ENCODE measurements around the gene ARFGEF3. TPM values are rescaled to one million over a fixed set of nuclear protein-coding genes. Genes with fewer than 3 reads are reported as not detected.

The ARFGEF3 gene
- total RNA-seq, 4 donors from 2014 or later = 1.2 to 3.3 (median 2.2) TPM

- WGBS = 91% methylated on average over 18 of the region's 21 CpGs
- DNase-seq (ENCODE audit: extremely low spot score) = peak; percentile 81
- intact Hi-C loops (cut with DNase I) = no loop called here
These were observed 129.5 kb downstream of the ARFGEF3 start for GRCh38 chr6:138291036-138291848.

DNA sequence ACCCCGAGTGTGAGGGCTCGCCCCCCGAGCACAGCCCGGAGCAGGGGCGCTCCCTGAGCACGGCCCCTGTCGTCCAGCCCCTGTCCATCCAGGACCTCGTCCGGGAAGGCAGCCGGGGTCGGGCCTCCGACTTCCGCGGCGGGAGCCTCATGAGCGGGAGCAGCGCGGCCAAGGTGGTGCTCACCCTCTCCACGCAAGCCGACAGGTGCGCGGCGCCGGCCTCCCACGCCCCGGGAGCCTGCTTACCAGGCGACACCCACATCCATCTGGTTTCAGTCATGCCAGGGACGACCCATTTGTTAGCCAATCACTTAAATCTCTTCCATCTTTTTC is 130.1 kb downstream of the ARFGEF3 start:
- intact Hi-C loops (cut with DNase I) = no loop called here

More at GRCh38 chr6:138291036-138291848, 129.5 kb downstream of the ARFGEF3 start:
- no peaks in the 10 kb centered on the region for H3K27me3 ChIP-seq
- no peaks in the 10 kb centered on the region for H3K4me1 ChIP-seq
- no peaks in the 10 kb centered on the region for H3K9me3 ChIP-seq
- H3K4me3 ChIP-seq = no peak overlapping the region
- H3K27ac ChIP-seq (replicated peaks in 1 of 4) = no peak overlapping the region
- H3K36me3 ChIP-seq = no peaks in the 10 kb centered on the region
- no peak for TF ChIP-seq CTCF (IDR thresholded peaks at IDR 0.05)
- no peak for TF ChIP-seq POLR2AphosphoS5 (IDR thresholded peaks at IDR 0.05)
- no peak for TF ChIP-seq POLR2A (IDR thresholded peaks at IDR 0.05; ENCODE audit: low read depth)
- no peak for TF ChIP-seq EP300 (IDR thresholded peaks at IDR 0.05)

GRCh38 chr6:138292482-138292881 is 130.7 kb downstream of the ARFGEF3 start:
- H3K4me1 ChIP-seq = no peaks in the 10 kb centered on the region
- no peak overlapping the region for H3K27ac ChIP-seq (replicated peaks in 1 of 4)
- intact Hi-C loops (cut with DNase I) = no loop called here
- DNase-seq (ENCODE audit: extremely low spot score) = peak; percentile 55
- WGBS = 82% methylated on average over 6 of the region's 6 CpGs
- H3K27me3 ChIP-seq = no peaks in the 10 kb centered on the region
- no peak overlapping the region for H3K4me3 ChIP-seq
- no peaks in the 10 kb centered on the region for H3K9me3 ChIP-seq
- no peak for TF ChIP-seq POLR2AphosphoS5 (IDR thresholded peaks at IDR 0.05)
- TF ChIP-seq EP300 (IDR thresholded peaks at IDR 0.05) = no peak
- no peak for TF ChIP-seq POLR2A (IDR thresholded peaks at IDR 0.05; ENCODE audit: low read depth)
- TF ChIP-seq CTCF (IDR thresholded peaks at IDR 0.05) = no peak
- H3K36me3 ChIP-seq = no peaks in the 10 kb centered on the region

More for the DNA sequence above, 130.1 kb downstream of the ARFGEF3 start:
- no peaks in the 10 kb centered on the region for H3K27me3 ChIP-seq
- H3K4me1 ChIP-seq = no peaks in the 10 kb centered on the region
- 94% methylated on average over 19 of the region's 28 CpGs for WGBS
- no peaks in the 10 kb centered on the region for H3K9me3 ChIP-seq
- DNase-seq (ENCODE audit: extremely low spot score) = no peak
- no peak overlapping the region for H3K4me3 ChIP-seq
- no peak overlapping the region for H3K27ac ChIP-seq (replicated peaks in 1 of 4)
- TF ChIP-seq POLR2A (IDR thresholded peaks at IDR 0.05; ENCODE audit: low read depth) = no peak
- no peak for TF ChIP-seq CTCF (IDR thresholded peaks at IDR 0.05)
- TF ChIP-seq EP300 (IDR thresholded peaks at IDR 0.05) = no peak
- TF ChIP-seq POLR2AphosphoS5 (IDR thresholded peaks at IDR 0.05) = no peak
- no peaks in the 10 kb centered on the region for H3K36me3 ChIP-seq

DNA sequence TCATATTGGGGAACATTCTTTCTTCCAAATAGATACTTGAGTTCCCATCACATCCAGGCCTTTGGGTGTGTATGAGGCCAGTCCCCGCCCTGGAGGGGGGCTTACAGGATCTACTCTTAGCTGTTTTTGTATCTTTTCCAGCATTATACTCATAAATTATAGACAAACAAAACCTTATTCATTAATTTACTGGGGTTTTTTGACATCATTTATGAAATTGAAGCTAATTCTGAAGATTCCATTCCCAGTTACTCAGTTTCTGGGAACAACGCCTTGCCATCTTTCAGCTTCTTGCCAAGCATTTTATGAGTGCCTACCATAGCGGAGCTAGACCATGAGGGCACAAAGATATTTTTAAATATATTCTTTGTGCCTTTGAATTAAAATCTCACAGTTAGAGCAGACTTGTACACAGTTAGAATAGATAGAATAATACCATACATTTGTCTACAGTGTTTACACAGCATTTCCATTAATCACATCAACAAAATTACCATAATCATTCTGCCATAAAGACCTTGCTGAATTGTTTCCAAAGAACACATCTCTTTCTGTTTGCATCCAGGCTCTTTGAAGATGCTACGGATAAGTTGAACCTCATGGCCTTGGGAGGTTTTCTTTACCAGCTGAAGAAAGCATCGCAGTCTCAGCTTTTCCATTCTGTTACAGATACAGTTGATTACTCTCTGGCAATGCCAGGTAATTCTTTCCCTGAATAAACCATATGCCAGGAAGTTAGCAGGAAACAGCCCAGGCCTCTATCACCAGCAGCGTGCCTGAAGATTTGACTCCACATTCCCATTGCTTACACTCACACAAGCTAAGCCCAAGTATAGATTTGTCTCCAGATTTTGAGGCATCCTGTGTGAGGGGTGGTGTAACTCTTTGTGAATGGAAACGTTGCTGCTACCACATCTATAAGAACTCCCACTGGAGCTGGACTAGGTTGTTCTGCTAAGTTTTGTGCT is 132.0 kb downstream of the ARFGEF3 start:
- TF ChIP-seq POLR2A (IDR thresholded peaks at IDR 0.05; ENCODE audit: low read depth) = no peak
- TF ChIP-seq CTCF (IDR thresholded peaks at IDR 0.05) = no peak
- no peak for TF ChIP-seq EP300 (IDR thresholded peaks at IDR 0.05)
- no peak for TF ChIP-seq POLR2AphosphoS5 (IDR thresholded peaks at IDR 0.05)
- DNase-seq (ENCODE audit: extremely low spot score) = peak; percentile 62
- Histone ChIP-seq H3K4me3 (no peak overlapping the region), H3K27ac (replicated peaks in 1 of 4) (no peak overlapping the region), H3K4me1 (no peaks in the 10 kb centered on the region), H3K36me3 (no peaks in the 10 kb centered on the region), H3K9me3 (no peaks in the 10 kb centered on the region), H3K27me3 (no peaks in the 10 kb centered on the region)
- intact Hi-C loops (cut with DNase I) = no loop called here
- WGBS = 84% methylated on average over 6 of the region's 7 CpGs
